Measurements from ENCODE around the gene ZNF69.
A peak's percentile ranks its signal among the peaks of the same experiment; 100 is the strongest.
"Not testable (repeated sequence)": the region's sequence is repeated elsewhere in the genome, so short reads cannot be mapped to it uniquely, and the experiment has no call there.

ZNF69 gene

GRCh38 chr19:11902228-11902627 is 14.6 kb downstream of the ZNF69 start:
- DNase-seq: no peak

GRCh38 chr19:11905928-11906327 is 18.3 kb downstream of the ZNF69 start:
- no peak for DNase-seq

- not testable (repeated sequence) for DNase-seq
Observed at GRCh38 chr19:11911937-11912336, 24.4 kb downstream of the ZNF69 start.

- not testable (repeated sequence) for DNase-seq
Observed at GRCh38 chr19:11914417-11915051, 27.0 kb downstream of the ZNF69 start.

GRCh38 chr19:11921852-11922495 is 34.4 kb downstream of the ZNF69 start:
- DNase-seq: no peak

GRCh38 chr19:11924886-11925650 is 37.5 kb downstream of the ZNF69 start, which contains the start of gene ZNF700:
Gene ZNF700 (plus strand): TSS chr19:11925107. CDS start chr19:11925211, 104 bp downstream.
- peak; percentile 83 to 93 for DNase-seq

GRCh38 chr19:11925651-11926187 is 38.1 kb downstream of the ZNF69 start:
- DNase-seq: not testable (repeated sequence)

GRCh38 chr19:11927227-11927626 is 39.6 kb downstream of the ZNF69 start:
- DNase-seq: no peak

GRCh38 chr19:11931051-11931450 is 43.5 kb downstream of the ZNF69 start:
- peak in 1 of 2 experiments; percentile 45 for DNase-seq

- DNase-seq: no peak
Observed at GRCh38 chr19:11931513-11931912, 43.9 kb downstream of the ZNF69 start.

GRCh38 chr19:11935829-11936228 is 48.2 kb downstream of the ZNF69 start:
- not testable (repeated sequence) for DNase-seq

- not testable (repeated sequence) for DNase-seq
Observed at GRCh38 chr19:11938383-11938782, 50.8 kb downstream of the ZNF69 start.

- not testable (repeated sequence) for DNase-seq
Observed at GRCh38 chr19:11941361-11941887, 53.8 kb downstream of the ZNF69 start.

- DNase-seq: no peak
Observed at GRCh38 chr19:11942008-11942842, 54.6 kb downstream of the ZNF69 start.

- no peak for DNase-seq
Observed at GRCh38 chr19:11942843-11943108, 55.2 kb downstream of the ZNF69 start.

GRCh38 chr19:11944656-11945055 is 57.1 kb downstream of the ZNF69 start:
- no peak for DNase-seq

- no peak for DNase-seq
Observed at GRCh38 chr19:11948646-11949045, 61.1 kb downstream of the ZNF69 start.

GRCh38 chr19:11949201-11949600 is 61.6 kb downstream of the ZNF69 start:
- no peak for DNase-seq

GRCh38 chr19:11949614-11950080 is 62.1 kb downstream of the ZNF69 start:
- not testable (repeated sequence) for DNase-seq

- no peak for DNase-seq
Observed at GRCh38 chr19:11950312-11950711, 62.7 kb downstream of the ZNF69 start.

All from SW 1271 (cell line).